Middle frontal gyrus (tissue), 1 donor: ENCODE data around the gene LRMDA.

ENCODE experiments used
- DNase-seq: peaks from one replicate; pipeline ENCODE4 v3.0.0-alpha.2; 2015; ENCODE audit warnings: low spot score; ENCODE audit errors: extremely low spot score

LRMDA gene

DNA sequence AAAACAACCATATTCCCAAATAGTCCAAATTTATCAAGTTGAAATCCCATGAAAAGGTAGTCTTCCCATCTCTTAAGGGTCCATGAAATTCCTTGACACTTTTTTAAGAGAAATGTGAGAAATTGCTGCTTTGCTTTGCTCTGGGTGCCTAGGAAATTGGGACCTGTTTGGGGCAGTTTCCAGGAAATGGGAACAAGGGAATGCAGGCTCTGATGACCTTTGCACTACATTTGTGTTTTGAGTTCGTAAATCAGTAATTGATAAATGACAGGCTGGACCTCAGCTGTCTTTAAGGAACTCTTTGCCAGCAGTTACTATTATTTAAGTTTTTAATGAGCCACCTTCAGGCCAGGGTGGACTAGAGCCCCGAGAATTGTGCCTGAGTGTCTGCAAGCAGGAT is 203.5 kb downstream of the LRMDA start:
- no peak for DNase-seq

DNA sequence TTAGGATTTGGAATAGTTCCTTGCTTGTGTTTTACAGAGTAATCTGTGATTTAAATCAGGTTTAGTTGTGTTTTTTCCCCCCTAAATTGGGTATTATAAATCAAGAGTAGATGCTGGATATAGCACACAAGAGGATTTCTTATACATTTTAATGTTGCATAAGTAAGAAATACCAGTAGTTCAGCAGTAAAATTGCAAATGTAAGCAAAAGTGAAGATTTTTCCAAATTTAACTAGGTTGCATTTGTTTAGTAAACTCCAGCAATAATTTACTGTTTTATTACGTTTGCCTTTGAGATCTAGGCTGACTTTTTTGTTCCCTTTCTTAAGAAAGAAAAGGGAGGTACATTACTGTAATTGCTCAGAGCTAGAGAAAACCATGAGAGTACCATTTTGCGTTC is 207.3 kb downstream of the LRMDA start:
- DNase-seq, result no peak

DNA sequence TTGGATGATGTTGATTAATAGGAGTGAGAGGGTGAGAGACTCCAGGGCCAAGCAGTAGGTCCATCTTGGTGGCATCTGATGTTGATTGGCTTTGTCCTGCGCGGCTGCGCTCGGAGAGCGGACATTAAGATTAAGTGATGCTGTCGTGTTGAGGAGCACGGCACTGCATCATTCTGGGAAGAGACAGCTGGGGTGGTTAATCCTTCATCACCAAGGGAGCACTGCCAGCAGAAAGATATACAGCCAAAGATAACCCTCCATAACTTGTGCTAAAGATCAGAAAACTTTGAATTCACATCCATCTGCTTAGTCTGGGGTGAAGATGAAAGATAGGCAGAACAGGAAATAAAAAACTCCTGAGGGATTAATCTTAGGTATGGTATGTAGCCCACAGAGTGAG is 208.3 kb downstream of the LRMDA start:
- no peak for DNase-seq

DNA sequence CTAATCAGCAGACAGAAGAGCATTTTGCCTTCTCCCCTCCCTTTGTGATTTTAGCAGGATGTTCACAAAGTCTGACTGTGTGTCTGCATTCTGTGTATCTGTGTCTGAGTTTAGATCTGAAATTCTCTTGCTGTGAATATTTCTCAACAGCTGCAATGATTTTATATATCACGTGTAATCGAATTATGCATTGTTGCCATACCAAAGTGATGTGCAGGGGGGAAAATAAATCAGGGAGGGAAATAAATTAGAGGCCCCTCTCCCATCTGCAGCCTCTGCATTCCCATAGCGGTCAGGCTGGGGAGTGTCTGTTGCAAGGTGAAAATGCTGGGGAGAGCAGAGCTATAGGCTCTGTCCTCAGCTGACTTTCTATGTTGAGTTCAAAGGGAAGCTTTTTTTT is 209.0 kb downstream of the LRMDA start:
- no peak for DNase-seq

DNA sequence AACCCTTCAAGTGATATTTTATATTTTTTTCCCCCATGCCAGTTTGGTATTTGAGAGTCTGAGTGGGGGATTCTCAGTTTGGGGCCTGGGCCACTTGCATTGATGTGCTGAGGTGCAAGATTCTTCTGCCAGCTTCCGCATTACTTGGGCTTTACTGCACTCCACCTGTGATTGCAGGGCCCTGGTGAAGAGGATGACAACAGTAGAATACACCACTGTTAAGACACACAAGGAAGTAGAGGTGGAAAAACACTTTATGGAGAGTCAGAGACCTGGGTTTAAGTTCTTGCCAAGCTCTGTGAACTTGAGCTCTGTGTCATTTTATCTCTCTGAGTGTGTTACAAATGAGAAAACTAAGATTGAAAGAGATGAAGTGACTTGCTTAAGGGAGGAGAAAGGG is 209.4 kb downstream of the LRMDA start:
- DNase-seq, result no peak

DNA sequence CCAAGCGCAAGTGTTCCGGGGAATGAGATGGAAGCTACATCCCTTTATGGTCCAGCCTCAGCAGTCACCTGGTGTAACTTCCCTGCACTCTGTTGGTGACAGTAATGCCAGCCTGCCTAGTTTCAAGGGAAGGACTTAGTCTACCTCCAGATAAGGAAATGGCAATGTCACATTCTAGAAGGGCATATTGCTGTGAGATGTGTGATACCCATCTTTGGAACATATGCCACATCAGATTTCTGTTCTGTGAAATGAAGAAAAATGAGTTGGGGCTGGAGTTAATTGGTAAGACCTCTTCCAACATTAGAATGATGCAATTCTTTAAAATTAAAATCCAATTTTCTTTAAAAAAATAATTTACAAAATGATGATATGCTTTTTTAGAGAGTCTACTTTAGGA is 212.0 kb downstream of the LRMDA start:
- no peak for DNase-seq

DNA sequence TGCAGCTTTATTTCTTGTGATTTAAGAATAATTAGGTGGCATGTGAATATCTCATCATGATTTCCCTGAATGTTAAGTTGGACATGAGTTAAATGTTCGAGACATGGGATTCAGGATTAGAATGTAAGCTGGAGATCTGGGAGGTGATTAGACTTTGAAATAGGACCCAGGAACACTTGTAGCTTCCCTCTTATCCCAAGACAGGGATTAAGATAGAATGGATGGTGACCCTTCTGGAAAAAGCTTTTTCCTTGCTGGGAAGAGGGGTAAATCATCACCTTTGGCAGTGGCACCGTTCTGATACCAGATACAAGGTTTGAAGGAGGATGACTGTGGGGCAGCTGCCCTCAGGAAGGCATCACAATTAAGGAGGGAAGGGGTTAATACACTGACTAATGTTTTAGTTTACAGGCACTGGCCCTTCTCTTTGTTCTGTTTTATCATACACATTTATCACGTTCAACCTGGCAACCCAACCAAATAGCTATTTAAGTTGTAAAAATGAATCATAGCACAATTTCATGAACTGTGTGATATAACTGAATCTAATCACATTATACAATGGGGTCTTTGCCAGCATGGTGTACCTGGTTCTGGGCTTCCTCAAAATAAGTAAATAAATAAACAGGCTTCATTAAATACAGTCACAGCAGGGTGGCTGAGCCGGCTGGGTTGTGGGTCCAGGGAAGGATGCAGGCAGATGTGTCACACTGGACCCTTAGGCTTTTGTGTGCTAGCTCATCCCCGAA is 212.7 kb downstream of the LRMDA start:
- no peak for DNase-seq

DNA sequence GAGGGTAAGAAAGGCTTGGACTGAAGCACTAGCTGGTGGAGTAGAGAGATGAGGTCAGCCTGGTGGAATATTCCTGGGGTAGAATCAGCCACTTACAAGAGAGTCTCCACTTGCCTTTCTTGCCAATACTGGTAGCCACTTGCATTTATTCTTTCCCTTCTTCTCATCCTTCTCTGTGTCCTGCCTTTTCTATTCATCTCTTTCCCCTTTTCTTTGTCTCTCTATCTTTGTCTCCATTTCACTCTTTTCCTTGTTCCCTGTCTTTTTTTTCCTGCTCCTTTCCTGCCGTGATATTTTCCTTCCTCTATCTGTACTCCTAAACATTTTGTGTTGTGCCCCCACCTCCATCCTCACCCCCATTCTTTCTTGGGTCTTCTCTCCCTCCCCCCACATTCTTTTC is 214.3 kb downstream of the LRMDA start:
- DNase-seq, result no peak

DNA sequence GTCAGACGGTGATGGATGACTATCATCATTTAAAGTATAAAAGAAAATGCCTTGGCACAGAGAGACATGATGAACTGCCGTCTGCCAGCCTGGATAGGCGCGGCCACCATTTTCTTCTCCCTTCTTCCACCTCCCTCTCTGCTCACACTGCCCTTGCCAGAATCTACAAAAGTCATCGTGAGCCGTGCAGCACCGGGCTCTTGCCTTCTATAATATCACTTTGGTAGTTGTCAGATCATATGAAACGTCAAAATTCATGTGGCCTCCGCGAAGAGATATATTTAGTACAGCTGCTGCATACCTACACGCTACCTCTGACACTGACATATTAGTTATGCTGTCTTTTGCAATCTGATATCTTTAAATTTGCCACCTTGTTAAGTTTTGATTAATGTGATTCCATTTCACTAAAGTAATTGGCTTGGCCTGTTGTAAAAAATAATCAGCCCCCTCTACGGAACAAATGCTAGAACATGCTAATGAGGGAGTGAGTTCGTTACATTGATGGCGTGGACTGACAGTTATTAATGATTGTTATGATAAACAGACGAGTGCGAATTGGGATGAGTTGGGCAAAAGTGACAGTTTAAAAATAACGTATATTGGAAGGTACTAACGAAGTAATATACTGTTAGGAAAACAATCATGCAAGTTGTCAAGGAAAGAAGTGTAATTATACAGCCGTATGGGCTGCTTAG is 214.9 kb downstream of the LRMDA start:
- no peak for DNase-seq

DNA sequence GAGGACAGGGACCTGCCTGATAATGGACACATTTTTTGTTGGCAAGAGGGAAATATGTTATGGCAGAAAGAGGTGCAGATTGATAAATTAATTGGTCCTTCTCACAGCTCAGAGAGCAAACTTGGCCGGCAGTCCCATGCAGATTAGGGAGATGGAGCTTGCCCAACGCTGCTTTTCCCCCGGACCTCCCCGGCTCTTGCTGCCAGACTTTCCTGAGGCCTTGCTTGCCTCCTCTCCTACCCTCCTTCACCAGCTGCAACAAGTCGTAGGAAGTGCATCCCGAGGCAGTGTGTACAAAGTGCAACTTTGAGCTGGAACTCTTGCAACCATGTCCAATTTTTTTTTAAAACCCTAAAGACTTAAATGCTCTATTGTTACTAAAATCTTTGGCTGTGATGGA is 215.5 kb downstream of the LRMDA start:
- no peak for DNase-seq

DNA sequence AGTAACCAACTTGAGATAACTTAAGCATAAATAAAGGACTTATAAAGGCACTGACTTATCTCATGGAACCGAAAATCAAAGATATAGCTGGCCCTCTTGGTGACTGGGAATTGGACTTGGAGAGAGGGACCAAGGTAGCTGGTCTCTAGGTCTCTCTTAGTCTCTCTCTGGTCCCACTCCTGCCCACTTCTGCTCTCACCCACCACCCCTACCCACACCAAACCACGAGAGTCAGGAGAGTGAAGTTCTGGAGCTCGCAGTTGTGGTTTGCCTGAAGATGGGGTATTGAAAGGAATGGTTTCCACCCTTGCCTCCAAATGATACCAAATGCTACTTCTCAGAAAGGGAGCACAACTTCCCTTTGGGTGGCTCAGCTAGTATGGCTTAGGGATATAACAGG is 216.3 kb downstream of the LRMDA start:
- no peak for DNase-seq

DNA sequence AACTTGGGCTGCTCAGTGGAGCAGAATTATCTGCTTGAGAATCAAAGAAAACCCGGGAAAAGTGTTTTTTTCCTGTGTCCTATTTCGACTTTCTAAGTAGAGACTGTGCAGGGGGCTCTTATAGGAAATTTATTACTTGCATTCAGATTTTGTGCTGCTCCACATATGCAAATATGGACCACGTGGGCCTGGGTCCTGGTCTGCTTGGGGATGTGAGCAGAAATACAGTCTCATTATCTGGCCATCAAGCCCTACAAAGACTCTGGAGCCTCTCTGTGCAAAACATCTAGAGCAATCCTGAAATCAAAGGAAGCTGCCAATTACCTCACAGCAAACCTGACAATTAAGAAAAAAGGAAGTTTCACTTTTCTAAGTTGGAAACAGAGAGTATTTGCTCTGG is 216.9 kb downstream of the LRMDA start:
- DNase-seq, result no peak

DNA sequence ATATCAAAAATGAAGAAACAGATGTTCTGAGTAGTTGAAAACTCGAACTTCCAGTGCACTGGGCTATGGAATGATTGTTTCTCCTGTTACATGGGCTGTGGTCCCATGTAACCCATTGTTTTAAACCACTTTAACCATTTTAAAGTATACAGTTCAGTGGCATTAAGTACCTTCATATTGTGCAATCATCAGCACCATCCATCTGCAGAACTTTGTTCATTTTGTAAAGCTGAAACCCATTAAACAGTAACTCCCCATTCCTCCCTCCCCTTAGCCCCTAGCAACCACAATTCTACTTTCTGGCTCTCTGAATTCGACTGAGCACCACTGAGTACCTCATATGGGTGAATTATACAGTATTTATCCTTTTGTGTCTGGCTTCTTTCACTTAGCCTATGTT is 217.4 kb downstream of the LRMDA start:
- DNase-seq, result no peak

DNA sequence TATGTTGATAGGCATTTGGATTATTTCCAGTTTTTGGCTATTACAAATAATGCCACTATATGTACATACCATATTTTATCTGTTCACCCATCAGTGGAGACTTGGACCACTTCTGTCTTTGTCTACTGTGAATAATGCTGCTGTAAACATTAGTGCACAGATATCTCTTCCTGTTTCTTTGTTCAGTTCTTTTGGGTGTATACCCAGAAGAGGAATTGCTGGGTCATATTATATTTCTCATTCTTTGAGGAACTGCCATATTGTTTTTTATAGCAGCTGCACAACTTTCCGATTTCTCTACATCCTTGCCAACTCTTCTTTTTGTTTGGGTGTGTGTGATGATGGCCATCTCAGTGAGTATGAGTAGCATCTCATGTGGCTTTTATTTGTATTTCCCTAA is 218.0 kb downstream of the LRMDA start:
- DNase-seq, result no peak

DNA sequence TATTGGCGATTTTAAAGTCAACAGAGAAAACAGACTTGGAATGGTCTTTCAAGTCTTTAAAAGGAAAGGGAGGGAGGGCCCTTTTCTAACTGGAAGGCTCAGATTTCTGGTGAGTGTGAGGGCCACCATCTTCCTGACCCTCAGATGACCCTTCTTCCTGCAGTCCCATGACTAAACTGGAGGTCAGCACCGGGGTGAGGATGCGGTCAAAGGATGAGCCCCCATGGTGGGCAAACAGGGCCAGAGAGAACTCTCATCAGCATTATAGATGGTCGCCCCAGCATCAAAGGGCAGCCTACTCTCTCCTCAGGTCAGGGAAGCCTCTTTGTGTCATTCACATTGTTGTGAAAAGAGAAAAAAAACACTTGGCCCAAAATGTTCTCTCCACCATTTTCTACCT is 219.2 kb downstream of the LRMDA start:
- DNase-seq, result no peak

DNA sequence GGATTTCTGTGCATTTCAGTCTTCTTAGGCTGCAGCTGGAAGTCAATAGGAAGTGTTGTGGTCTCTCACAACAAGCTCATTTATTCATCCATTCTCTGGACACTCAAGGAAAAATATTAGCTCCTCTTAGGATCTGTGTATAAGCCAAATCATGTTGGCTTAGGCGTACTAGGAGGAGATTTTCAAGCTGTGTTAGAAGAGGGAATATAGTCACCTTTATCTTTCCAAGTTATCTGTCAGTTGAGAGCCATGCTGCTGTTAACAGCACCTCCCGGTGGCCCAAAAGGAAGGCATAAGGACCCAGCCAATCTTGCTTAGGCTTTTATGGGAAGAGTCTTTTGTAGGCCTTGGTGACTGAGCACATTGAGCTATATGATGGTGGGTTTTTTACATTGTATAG is 220.0 kb downstream of the LRMDA start:
- DNase-seq, result no peak

DNA sequence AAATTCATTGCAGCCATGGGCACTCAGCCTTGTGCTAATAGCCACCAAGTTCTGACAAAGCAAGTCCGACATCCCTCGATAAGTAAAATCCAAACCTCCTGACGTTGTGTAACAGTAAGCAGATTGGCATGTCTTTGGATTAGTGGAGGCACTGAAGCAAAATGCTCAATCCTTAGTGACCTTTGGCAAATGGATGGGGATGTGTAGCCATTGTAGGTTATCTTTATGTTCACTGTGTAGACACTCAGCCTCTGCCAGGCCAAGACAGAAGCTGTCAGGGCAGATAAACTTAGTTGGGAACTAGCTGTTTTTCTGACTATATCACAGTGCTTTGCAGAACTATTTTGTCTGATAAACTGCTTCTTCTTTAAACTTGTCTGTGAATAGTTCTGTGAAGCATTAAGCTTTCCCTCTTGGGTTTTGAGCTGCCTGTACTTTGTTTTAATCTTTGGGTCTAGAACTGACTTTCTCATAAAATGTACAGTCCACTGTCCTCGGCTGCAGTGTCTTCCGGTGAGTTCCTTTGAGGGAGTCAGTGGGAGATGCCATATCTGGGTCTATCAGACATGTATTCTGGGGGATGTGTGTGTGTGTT is 220.8 kb downstream of the LRMDA start:
- no peak for DNase-seq

DNA sequence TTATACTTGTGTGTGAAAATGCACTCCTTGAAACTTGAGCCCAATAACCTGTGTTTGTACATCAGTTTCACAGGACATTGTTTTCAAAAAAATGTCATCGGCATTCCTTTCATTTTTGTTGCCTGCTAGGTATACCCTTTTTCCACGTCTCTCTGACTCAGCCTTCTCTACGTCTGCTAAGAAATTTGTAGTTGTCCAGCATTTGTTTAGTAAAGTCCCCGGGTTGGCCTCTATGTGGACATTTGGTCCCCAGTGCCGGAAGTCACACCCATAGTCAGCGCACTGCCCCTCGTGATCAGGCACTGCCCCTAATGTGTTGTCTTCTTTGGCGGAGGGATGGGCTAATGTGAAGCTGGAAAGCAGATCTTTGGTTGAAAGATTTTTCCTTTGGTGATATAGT is 222.3 kb downstream of the LRMDA start:
- no peak for DNase-seq

DNA sequence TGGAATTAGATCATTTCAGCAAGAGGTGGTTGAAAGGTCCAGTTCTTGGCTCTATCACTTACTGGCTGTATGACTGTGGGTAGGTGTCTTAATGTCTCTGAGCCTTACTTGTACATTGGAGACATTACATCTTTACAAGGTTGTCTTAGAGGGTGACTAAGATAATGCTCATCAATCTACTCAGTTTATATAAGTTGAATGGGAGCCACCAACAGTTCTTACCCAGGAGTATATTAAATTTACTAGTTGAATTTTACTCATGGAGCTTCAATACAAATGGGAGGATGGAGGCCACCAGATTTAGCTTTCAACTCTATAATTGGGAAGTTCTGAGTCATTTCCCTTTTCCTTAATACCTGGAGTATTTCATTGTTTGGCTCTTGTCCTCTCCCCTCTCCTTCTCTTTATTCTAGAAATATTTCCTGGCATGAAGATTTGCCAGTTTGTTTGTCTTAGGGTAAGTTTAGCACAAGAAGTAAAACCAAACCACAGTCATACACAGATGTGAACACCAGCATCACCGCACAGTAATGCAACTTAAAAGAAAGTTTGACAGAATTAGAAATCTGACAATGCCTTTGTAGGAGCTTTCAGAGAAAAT is 222.8 kb downstream of the LRMDA start:
- DNase-seq, result no peak

DNA sequence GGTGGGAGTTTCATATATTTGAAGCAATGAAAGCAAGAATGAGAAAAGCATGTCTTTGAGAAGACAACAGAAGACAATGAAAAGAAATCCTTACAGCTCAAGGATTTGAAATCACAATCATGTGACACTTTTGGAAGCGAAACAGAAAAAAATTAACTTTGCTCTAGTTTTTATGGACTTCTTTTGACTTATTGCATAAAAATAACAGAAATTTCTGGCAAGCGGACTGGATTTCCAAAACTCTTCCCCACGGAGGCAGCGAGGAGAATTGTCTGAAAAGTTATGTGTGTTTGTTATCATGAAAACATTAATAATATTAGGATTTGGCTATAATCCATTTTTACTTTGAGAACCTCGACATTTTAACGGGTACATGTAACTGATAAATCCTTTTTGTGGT is 223.3 kb downstream of the LRMDA start:
- DNase-seq, result no peak

DNA sequence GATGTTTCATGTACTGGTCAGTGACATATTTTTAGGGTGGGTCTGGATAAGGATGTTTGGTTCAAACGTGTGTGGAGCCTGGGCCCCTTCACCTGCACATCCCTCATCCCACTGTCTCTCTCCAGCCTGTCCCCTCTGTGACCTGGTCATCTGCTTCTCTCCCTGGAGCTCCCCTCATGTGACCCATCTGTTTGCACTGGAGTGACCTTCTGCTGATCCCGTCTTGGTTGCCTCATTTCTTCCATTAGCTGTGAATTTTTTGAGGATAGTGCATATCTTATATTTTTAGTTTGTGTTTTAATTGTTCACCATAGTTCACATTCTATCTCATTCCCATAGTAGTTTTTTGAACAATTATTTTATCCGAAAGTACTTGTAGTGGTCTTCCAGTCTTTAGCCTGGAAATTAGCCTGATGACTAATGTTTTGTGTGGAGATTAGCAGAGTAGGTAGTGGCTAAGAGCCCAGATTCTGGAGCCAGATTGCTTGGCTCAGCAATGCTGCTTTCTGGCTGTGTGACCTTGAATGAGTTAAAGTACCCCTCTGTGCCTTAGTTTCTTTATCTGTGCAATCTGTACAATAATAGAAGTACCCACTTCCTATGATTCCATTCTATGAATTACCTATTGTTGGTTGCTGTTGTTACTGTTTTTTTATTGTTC is 224.5 kb downstream of the LRMDA start:
- DNase-seq, result no peak

DNA sequence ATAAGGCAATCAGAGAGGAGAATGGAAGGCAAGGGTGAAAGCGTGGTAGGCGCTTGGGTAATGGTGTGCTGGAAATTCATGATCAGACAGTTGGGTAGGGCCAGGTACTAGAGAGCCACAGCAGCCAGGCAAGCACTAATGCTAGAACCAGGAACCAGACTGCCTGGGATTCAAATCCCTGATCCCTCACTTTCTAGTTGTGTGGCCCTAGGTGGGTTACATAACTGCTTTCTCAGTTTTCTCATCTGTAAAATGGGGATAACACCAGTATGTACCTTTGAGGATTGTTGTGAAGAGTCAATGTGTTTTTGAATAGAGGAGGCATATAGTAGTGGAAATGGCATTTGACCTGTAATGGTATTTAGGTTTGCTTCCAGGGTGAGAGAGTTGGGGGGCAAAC is 225.9 kb downstream of the LRMDA start:
- no peak for DNase-seq
